ENCODE data around the gene PCDHGA10. TPM values are rescaled to one million over a fixed set of nuclear protein-coding genes. Genes with fewer than 3 reads are reported as not detected.
"Not testable (repeated sequence)": the region's sequence is repeated elsewhere in the genome, so short reads cannot be mapped to it uniquely, and the experiment has no call there.

PCDHGA10 gene
- total and polyA plus RNA-seq, 8 donors = 0.26 to 3.1 (median 1.8) TPM

GRCh38 chr5:141388661-141389060 is 24.1 kb upstream of the PCDHGA10 start:
- no peak for DNase-seq
- 33 to 36% methylated on average over 10 of the region's 10 CpGs for WGBS, 2 donors
- intact Hi-C loops (cut with DNase I) = loop anchor here in 1 of 3 donors (10.0 kb wide), 1 partner anchor 234 kb away; the partner anchor contains the start of gene PCDHB6
- H3K27me3 ChIP-seq = no peaks in the 10 kb centered on the region
- H3K4me1 ChIP-seq = no peaks in the 10 kb centered on the region
- H3K27ac ChIP-seq = no peak overlapping the region
- no peak overlapping the region for H3K4me3 ChIP-seq
- no peaks in the 10 kb centered on the region for H3K36me3 ChIP-seq
- H3K9me3 ChIP-seq = peaks cover 0 to 44% (median 2%) of the 10 kb centered on the region in 4 donors
- ATAC-seq = no peak
- no peak for FAIRE-seq
- TF ChIP-seq, protein P1, sequence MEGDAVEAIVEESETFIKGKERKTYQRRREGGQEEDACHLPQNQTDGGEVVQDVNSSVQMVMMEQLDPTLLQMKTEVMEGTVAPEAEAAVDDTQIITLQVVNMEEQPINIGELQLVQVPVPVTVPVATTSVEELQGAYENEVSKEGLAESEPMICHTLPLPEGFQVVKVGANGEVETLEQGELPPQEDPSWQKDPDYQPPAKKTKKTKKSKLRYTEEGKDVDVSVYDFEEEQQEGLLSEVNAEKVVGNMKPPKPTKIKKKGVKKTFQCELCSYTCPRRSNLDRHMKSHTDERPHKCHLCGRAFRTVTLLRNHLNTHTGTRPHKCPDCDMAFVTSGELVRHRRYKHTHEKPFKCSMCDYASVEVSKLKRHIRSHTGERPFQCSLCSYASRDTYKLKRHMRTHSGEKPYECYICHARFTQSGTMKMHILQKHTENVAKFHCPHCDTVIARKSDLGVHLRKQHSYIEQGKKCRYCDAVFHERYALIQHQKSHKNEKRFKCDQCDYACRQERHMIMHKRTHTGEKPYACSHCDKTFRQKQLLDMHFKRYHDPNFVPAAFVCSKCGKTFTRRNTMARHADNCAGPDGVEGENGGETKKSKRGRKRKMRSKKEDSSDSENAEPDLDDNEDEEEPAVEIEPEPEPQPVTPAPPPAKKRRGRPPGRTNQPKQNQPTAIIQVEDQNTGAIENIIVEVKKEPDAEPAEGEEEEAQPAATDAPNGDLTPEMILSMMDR (IDR thresholded peaks at IDR 0.05) = no peak

- no peaks in the 10 kb centered on the region for H3K4me1 ChIP-seq
- no peak overlapping the region for H3K27ac ChIP-seq
- H3K36me3 ChIP-seq = no peaks in the 10 kb centered on the region
- H3K4me3 ChIP-seq = no peak overlapping the region
- ATAC-seq = no peak
- WGBS, 2 donors = 26% methylated on average over 77 of the region's 77 CpGs
- TF ChIP-seq, protein P1 (IDR thresholded peaks at IDR 0.05) = no peak
- FAIRE-seq = no peak
- H3K9me3 ChIP-seq = peaks cover 0 to 40% (median 2%) of the 10 kb centered on the region in 4 donors
- intact Hi-C loops (cut with DNase I) = loop anchor here in 1 of 3 donors (10.0 kb wide), 1 partner anchor 235 kb away; the partner anchor contains the start of gene PCDHB6
- DNase-seq = peak in 1 of 6 donors; percentile 26
- no peaks in the 10 kb centered on the region for H3K27me3 ChIP-seq
Observed at GRCh38 chr5:141389153-141390042, 23.4 kb upstream of the PCDHGA10 start.

GRCh38 chr5:141392429-141393198 is 20.2 kb upstream of the PCDHGA10 start, which contains the start of gene PCDHGA8:
Gene PCDHGA8, plus strand, starts transcription at chr5:141392633. Its CDS starts 181 bp downstream, at chr5:141392814.
- Histone ChIP-seq H3K27ac (no peak within 1 kb of the TSS), H3K4me1 (no peaks in the 10 kb centered on the region), H3K36me3 (no peaks in the 10 kb centered on the region), H3K4me3 (no peak within 1 kb of the TSS), H3K9me3 (peaks cover 0 to 34% (median 2%) of the 10 kb centered on the region in 4 donors), H3K27me3 (no peaks in the 10 kb centered on the region)
- TF ChIP-seq, protein P1 (IDR thresholded peaks at IDR 0.05) = no peak
- intact Hi-C loops (cut with DNase I) = no loop called here
- WGBS, 2 donors = 26 to 28% methylated on average over 38 of the region's 38 CpGs
- FAIRE-seq (no peak), DNase-seq (peak in 1 of 6 donors; percentile 31), ATAC-seq (no peak)

- Histone ChIP-seq H3K27me3 (no peaks in the 10 kb centered on the region), H3K36me3 (no peaks in the 10 kb centered on the region), H3K4me1 (no peaks in the 10 kb centered on the region), H3K4me3 (no peak overlapping the region), H3K27ac (no peak overlapping the region), H3K9me3 (peaks cover 0 to 34% (median 2%) of the 10 kb centered on the region in 4 donors)
- intact Hi-C loops (cut with DNase I) = no loop called here
- FAIRE-seq (no peak), DNase-seq (peak in 1 of 6 donors; percentile 23), ATAC-seq (no peak)
- TF ChIP-seq, protein P1 (IDR thresholded peaks at IDR 0.05) = no peak
- WGBS, 2 donors = 24 to 29% methylated on average over 21 of the region's 21 CpGs
Observed at GRCh38 chr5:141393267-141393666, 19.5 kb upstream of the PCDHGA10 start.

DNA sequence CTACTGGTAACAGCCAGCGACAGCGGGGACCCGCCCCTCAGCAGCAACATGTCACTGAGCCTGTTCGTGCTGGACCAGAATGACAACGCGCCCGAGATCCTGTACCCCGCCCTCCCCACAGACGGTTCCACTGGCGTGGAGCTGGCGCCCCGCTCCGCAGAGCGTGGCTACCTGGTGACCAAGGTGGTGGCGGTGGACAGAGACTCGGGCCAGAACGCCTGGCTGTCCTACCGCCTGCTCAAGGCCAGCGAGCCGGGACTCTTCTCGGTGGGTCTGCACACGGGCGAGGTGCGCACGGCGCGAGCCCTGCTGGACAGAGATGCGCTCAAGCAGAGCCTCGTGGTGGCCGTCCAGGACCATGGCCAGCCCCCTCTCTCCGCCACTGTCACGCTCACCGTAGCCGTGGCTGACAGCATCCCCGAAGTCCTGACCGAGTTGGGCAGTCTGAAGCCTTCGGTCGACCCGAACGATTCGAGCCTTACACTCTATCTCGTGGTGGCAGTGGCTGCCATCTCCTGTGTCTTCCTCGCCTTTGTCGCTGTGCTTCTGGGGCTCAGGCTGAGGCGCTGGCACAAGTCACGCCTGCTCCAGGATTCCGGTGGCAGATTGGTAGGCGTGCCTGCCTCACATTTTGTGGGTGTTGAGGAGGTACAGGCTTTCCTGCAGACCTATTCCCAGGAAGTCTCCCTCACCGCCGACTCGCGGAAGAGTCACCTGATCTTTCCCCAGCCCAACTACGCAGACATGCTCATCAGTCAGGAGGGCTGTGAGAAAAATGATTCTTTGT is 18.2 kb upstream of the PCDHGA10 start:
- peak in 1 of 6 donors; percentile 27 for DNase-seq
- H3K4me3 ChIP-seq; H3K4me1 ChIP-seq; FAIRE-seq; ATAC-seq; H3K27me3 ChIP-seq; H3K27ac ChIP-seq; H3K36me3 ChIP-seq; intact Hi-C loops (cut with DNase I): not testable (repeated sequence)
- H3K9me3 ChIP-seq = peaks cover 0 to 24% (median 2%) of the 10 kb centered on the region in 4 donors
- 22 to 25% methylated on average over 36 to 46 of the region's 53 CpGs for WGBS, 2 donors

Data from pancreas (tissue), 10 donors.